LNCAP (cell line): ENCODE results near the gene NPIPB4.
"Not testable (repeated sequence)": the region's sequence is repeated elsewhere in the genome, so short reads cannot be mapped to it uniquely, and the experiment has no call there.

ENCODE experiments used
- TF ChIP-seq, protein P1 (sequence below): fragments of 450-650 bp; IDR thresholded peaks from 2 replicates; pipeline ENCODE4 v1.5.1; 2017; ENCODE audit warnings: mild to moderate bottlenecking

The NPIPB4 gene

DNA sequence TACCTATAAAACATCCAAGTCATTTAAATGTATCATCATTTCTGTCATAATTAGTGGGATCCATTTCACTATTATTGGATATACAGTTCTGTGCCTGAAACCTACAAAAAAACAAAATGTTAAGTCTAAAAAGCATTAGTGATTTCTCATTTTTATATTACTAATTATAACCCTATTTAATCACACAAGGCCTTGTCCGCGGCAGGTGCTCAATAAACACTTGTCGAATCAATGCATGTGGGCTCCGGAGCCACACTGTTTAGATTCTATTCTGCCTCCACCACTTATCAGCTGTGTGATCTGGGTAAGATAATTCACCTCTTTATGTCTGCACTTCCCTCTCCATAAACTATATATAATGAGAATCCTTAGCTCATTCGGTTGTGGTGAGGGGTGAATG is at the start of gene NPIPB4:
Gene NPIPB4 (minus strand): TSS at position 101 of the 400 bp plus-strand sequence. CDS start 378 bp downstream, outside the sequence.
- TF ChIP-seq, protein P1, sequence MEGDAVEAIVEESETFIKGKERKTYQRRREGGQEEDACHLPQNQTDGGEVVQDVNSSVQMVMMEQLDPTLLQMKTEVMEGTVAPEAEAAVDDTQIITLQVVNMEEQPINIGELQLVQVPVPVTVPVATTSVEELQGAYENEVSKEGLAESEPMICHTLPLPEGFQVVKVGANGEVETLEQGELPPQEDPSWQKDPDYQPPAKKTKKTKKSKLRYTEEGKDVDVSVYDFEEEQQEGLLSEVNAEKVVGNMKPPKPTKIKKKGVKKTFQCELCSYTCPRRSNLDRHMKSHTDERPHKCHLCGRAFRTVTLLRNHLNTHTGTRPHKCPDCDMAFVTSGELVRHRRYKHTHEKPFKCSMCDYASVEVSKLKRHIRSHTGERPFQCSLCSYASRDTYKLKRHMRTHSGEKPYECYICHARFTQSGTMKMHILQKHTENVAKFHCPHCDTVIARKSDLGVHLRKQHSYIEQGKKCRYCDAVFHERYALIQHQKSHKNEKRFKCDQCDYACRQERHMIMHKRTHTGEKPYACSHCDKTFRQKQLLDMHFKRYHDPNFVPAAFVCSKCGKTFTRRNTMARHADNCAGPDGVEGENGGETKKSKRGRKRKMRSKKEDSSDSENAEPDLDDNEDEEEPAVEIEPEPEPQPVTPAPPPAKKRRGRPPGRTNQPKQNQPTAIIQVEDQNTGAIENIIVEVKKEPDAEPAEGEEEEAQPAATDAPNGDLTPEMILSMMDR = not testable (repeated sequence)

DNA sequence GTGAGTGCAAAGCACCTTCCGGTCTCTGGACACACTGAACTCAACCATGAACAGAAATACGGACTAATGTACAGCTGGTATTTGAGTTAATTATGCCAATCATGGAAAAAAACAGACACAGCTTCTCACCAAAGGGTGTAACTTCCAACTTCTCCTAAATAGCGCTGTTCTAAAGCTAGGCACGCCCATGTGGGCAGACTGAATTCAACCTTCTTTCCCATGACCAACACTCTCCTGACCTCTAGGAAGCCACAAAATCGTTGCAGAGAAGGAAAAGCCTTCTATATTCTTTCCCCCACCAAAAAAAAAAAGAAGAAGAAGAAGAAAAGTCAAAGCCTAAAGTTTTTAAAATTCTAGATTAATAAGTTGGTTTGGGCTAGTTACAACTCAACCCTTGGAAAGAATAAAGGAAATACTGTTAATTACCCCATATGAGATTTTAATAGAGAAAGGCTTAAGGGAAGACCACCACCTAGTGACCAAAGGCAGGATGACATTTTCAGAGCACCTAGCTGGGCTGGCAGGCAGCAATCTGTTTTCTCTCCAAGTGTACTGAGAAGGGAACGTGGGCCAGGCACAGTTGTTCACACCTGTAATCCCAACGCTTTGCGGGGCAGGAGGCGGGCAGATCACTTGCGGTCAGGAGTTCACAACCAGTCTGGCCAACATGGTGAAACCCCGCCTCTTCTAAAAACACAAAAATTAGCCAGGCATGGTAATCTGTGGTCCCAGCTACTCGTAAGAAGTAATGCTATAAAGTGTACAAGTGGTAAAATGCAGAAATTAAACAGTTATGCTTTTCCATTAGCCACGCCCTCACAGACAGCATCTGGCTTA is 55.8 kb downstream of the NPIPB4 start:
- TF ChIP-seq, protein P1 = peak; percentile 56
